NCI-H128 (cell line): ENCODE results near the gene MAST3.
"Not testable (repeated sequence)": the region's sequence is repeated elsewhere in the genome, so short reads cannot be mapped to it uniquely, and the experiment has no call there.

Source experiments
- DNase-seq: peaks from one replicate; lab custom pipeline; 2025; ENCODE audit not compliant: unreplicated experiment; lab: John Stamatoyannopoulos, UW

The MAST3 gene

GRCh38 chr19:18086590-18087138 is 10.9 kb upstream of the MAST3 start, which contains the start of gene IL12RB1:
Gene IL12RB1, minus strand, starts transcription at chr19:18086934. Its CDS starts 111 bp downstream, at chr19:18086823.
- DNase-seq: no peak

DNA sequence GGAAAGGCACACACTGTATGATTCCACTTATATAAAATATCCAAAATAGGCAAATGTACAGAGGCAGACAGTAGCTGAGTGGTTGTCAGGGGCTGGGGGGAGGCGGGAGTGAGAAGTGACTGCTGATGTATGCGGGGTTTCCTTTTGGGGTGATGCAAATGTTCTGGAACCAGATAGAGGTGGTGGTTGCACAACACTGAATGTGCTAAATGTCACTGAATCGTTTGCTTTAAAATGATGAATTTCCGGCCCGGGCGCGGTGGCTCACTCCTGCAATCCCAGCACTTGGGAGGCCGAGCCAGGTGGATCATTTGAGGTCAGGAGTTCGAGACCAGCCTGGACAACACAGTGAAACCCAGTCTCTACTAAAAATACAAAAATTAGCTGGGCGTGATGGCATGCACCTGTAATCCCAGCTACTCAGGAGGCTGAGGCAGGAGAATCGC is 8.5 kb upstream of the MAST3 start:
- not testable (repeated sequence) for DNase-seq

DNA sequence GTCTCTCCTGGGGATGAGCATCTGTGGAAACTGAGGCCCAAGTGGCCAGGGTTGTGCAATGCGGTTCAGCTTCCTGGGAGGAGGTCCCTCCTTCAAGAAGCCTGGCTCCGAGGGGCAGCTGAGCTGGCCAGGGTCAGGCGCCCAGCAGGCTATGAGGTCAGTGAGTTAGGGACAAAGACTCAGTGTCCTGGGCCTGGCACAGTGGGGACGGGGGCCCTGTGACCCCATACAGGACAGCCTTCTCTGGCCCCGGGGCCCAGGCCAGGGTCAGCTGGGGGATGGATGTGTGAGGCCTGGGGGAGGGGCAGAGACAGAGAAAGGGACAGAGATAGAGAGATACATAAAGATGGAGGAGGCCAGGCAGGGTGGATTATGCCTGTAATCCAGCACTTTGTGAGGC is 7.9 kb upstream of the MAST3 start:
- DNase-seq: no peak

DNA sequence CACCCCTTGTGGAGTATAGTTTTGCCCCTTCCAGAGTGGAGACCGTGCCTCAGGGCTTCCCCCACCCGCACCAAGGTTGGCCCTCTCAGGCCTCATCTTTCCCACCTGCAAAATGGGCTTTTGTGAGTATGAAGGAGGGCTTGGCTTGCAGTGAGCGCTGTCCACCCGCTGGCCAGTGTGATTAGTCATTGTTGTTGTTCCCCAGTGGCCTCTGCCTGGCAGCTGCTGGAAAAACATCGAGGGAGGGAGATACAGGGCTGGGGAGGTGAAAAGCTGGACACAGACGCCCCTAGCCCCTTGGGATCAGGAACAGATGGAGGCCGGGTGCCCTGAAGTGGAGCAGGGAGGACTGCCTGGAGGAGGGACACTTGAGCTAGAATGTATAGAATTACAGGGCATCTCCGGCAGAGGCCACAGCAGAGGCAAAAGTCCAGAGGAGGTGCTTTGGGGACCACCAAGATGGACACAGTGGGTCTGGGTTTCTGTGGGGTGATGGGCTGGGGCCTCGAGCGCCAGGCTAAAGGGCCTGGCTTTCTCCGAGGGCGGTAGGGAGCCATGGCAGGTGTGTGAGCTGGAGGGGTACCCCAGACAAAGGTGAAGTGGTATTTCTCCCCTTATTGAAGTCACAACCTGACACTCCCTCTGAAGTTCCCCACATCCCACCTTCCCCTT is 6.9 kb upstream of the MAST3 start:
- DNase-seq: no peak

DNA sequence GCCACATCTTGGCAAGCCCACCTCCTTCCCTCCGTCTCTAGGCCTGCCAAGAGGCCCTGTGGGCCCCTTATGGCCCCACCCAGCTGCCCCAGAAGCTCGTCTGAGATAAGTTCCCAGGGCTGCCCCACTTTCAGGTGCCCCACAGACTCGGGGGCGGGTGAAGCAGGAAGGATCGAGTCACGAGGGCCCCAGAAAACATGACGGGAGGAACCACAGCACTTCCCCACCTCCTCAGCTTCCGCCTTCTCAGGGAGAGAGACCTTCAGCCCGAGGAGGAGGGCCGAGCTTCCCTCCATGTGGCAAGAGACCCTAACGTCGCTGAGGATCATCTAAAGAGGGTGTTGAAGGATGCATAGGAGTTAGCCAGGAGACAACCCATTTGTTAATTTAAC is 6.4 kb upstream of the MAST3 start:
- no peak for DNase-seq

DNA sequence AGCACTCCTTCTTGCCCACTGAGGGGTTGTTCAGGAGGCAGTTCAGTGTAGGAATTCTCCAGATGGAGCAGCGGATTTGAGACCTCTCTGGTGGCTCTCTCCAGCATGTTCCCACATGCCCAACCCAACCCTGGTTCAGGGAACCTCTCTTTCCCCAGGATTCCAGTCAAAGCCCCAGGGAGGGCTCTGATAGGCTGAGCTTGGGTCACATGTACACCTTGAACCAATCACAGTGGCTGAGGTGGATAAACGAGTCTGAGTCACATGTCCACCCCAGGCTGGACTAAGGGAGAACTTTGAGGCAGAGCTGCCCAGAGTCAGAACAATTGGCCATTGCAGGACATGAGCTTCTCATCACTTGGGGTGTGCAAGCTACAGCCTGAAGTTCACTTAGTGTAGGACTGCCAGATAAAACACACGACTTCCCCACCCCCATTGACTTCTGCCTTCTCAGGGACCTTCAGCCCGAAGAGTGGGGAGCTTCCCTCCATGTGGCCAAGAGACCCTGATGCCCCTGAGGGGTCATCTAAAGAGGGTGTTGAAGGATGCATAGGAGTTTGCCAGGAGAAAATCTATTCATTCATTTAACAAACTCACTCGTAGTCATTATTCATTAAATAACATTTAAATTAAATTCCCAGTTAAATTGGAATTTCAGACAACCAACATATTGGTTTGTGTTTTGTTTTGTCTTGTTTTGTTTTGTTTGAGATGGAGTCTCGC is 4.0 kb upstream of the MAST3 start:
- DNase-seq: no peak

DNA sequence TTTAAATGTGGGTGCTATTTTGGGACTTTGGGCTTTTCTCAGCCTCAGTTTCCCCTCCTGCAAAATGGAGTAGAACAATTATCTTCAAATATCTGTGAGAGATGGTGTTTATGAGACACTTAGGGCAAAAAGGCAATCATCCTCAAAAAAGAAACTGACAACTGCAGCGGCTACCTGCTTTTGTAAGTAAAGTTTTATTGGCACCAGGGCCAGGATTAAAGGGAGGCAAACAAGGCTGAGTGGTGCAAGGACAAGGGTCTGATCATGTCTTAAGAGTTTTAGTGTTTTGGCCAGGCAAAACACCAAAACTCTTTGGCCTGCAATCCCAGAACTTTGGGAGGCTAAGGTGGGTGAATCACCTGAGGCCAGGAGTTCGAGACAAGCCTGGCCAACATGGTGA is 1.3 kb upstream of the MAST3 start:
- DNase-seq: no peak

DNA sequence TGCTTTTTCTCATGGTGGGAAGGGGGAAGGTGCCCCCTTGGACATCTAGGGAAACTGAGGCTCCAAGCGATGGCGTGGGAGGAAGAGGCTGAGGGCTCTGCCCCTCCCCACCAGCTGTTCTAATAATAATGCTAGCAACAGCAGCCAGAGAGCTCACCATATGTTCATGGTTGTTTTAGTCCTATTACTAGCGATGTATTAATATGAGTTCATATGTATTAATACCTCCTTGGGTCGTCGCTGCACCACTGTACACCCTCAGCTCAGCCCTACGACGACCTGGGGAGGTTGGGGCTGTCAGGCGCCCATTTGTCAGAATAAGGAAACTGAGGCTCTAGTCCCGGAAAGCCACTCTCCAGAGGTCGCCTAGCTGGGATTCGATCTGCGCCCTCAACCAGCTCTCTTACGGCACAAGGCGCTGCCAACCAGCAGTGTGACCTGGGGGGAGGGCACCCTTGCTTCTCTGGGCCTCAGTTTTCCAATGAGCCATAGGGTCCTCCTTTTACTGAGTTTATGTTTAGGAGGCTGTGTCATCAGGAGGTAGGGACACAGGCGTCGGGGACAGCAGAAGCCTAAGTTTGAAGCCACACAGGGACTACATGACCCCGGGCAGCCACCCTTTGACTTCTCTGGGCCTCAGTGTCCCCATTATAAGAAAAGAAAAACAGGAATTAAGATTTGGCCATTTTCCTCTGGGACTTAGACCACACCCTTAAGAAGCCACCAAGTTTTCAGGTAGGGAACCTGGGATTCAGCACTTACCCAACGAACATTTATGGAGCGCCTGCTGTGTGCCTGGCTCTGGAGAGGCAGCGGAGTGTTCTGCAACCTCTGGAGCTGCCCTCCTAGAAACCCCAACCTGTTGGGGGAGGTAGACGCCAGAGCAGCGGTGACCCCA is 664 bp downstream of the MAST3 start:
- no peak for DNase-seq

GRCh38 chr19:18098891-18099622 is 1.5 kb downstream of the MAST3 start:
- DNase-seq: no peak

- DNase-seq: no peak
These were observed 2.0 kb downstream of the MAST3 start for GRCh38 chr19:18099623-18099995.

GRCh38 chr19:18100710-18101109 is 3.1 kb downstream of the MAST3 start:
- DNase-seq: no peak

GRCh38 chr19:18101268-18101667 is 3.7 kb downstream of the MAST3 start:
- DNase-seq: no peak

- DNase-seq: no peak
These were observed 5.5 kb downstream of the MAST3 start for GRCh38 chr19:18102916-18103542.

DNA sequence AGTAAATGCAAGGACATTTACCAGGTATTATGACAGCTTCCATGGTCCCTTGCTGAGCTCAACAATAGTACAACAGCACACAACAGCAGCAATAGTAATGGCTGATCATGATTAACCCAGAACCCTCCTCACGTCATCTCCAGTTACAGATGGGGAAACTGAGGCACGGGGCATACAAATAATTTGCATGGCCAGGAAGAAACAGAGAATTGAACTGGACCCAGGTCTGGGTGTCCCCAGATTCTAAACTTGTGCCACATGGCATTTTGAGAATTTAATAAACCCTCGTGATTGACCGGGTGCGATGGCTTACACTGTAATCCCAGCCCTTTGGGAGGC is 7.2 kb downstream of the MAST3 start:
- no peak for DNase-seq

- not testable (repeated sequence) for DNase-seq
These were observed 7.7 kb downstream of the MAST3 start for GRCh38 chr19:18105259-18105658.

DNA sequence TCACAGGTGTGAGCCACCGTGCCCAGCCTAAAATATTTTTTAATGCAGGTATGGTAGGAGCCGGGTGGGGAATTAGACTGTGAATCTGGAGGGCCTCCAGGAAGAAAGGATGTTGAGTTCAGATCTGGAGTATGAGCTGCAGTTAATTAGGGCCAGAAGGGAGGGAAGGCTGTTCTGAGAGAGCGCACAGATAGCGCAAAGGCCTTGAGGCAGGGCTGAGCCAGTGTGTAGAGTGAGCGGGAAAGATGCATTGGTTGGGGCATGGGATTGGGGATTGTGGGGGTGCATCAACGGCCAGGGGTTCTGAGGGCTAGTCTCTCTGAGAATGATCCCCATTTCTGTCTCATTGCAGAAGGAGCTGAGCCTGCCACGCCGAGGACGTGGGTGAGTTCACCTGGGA is 9.7 kb downstream of the MAST3 start:
- DNase-seq: no peak

DNA sequence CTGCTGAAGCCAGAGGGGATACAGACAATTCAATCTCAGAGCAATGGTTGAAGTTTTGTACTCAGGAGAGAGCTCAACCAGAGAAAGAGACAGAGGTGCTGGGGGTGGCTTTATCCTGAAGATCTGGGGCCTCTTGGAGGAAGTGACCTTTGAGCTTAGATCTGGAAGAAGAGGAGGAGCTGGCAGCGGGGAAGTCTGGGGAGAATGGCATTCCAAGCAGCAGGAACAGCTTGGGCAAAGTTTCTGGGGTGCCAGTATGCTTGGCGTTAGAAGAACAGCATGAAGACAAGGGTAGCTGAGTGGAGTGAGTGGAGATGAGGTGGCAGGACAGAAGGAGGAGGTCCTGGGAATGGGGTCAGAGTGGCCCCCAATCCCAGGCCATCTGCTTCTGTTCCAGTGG is 11.3 kb downstream of the MAST3 start:
- DNase-seq: no peak

DNA sequence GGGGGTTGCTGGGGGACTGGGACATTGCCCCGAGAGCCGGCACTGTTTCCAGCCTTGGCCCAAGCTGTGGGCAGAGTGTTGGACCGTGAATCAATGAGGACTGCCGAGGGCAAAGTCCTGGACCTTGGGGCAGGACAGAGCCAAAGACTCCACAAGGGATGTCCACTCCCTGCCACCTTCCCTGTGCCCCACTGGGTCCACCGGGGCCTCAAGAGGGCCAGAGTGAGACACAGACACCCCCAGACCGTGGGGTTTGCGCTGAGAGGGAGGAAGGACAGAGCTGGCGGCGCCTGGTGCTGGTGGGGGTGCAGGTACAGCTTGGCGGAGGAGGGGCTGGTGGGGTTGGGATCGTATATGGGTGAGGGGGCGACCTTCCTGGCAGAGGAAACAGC is 11.8 kb downstream of the MAST3 start:
- no peak for DNase-seq

- no peak for DNase-seq
These were observed 12.4 kb downstream of the MAST3 start for GRCh38 chr19:18109733-18110608.
